Measurements from ENCODE around the gene CYBRD1.

DNA sequence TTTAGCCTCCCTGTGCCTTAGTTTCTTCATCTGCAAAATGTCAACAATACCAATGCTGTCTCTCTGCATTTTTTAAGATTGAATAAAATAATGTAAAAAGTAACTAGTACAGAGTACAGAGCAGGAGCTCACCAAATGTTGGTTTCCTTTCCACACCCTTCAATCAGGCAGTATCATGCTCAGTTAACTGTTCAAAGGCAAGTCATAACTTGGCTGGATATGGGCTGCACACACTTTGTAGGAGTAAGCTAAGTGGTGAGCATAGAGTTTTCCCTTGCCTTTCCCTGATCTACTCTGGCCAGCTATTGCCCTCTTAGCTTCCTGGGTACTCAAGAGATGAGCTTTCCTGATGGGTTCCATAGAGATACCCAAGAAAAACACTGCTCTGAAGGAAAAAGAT is 77.9 kb downstream of the CYBRD1 start:
- TF ChIP-seq CTCF (IDR thresholded peaks at IDR 0.05) (no peak), POLR2A (IDR thresholded peaks at IDR 0.05) (no peak)
